Loucy (cell line): ENCODE measurements around the gene OGDHL.

ENCODE experiments used
- H2AFZ ChIP-seq: fragments of 200-600 bp; sonication (generic); 2 replicates; pipeline ENCODE4 v1.6.0; 2016; ENCODE audit warnings: antibody characterized with exemption, mild to moderate bottlenecking, low read length, moderate library complexity
- H3F3A ChIP-seq: fragments of 200-600 bp; 2 replicates; pipeline ENCODE4 v1.6.0; 2016; ENCODE audit warnings: antibody characterized with exemption, low read depth, mild to moderate bottlenecking
- H3K27me3 ChIP-seq: fragments of 200-600 bp; sonication (generic); 2 replicates; pipeline ENCODE4 v1.6.1; 2014; ENCODE audit warnings: low read length, mild to moderate bottlenecking; ENCODE audit not compliant: insufficient read depth, poor library complexity, severe bottlenecking
- H3K36me3 ChIP-seq: fragments of 200-600 bp; sonication (generic); 2 replicates; pipeline ENCODE4 v1.6.1; 2016; ENCODE audit warnings: low read length; ENCODE audit not compliant: insufficient read depth
- H3K4me1 ChIP-seq: fragments of 200-600 bp; sonication (generic); 2 replicates; pipeline ENCODE4 v1.5.1; 2014; ENCODE audit warnings: low read length, mild to moderate bottlenecking; ENCODE audit not compliant: insufficient read depth, poor library complexity, severe bottlenecking
- H3K4me2 ChIP-seq: fragments of 200-600 bp; sonication (generic); 2 replicates; pipeline ENCODE4 v1.6.0; 2014; ENCODE audit warnings: antibody characterized with exemption, low read length, low read depth, mild to moderate bottlenecking; ENCODE audit not compliant: poor library complexity, severe bottlenecking
- H3K4me3 ChIP-seq: fragments of 200-600 bp; sonication (generic); 2 replicates; pipeline ENCODE4 v1.5.1; 2014; ENCODE audit warnings: low read length, mild to moderate bottlenecking, mixed read lengths; ENCODE audit not compliant: poor library complexity, severe bottlenecking
- H3K79me2 ChIP-seq: fragments of 200-600 bp; sonication (generic); 2 replicates; pipeline ENCODE4 v1.6.1; 2014; ENCODE audit warnings: low read length; ENCODE audit not compliant: insufficient read depth
- H3K9ac ChIP-seq: fragments of 200-600 bp; sonication (generic); 2 replicates; pipeline ENCODE4 v1.6.0; 2014; ENCODE audit warnings: mild to moderate bottlenecking, low read depth, low read length, moderate library complexity; ENCODE audit not compliant: poor library complexity, severe bottlenecking
- H3K9me2 ChIP-seq: fragments of 200-600 bp; sonication (generic); replicated peaks from 2 replicates; pipeline ENCODE4 v1.6.1; 2016; ENCODE audit warnings: low read depth, low read length, mixed read lengths
- H3K9me3 ChIP-seq: fragments of 200-600 bp; sonication (generic); 2 replicates; pipeline ENCODE4 v1.6.1; 2014; ENCODE audit warnings: mild to moderate bottlenecking, antibody characterized with exemption, low read length, low read depth; ENCODE audit not compliant: insufficient read depth
- H4K20me1 ChIP-seq: fragments of 200-600 bp; sonication (generic); 2 replicates; pipeline ENCODE4 v1.6.0; 2014; ENCODE audit warnings: antibody characterized with exemption, low read length, mild to moderate bottlenecking; ENCODE audit not compliant: insufficient read depth, poor library complexity, severe bottlenecking
- EZH2phosphoT487 ChIP-seq: fragments of 200-600 bp; IDR thresholded peaks from 2 replicates; pipeline ENCODE4 v1.6.1; 2018; ENCODE audit warnings: antibody characterized with exemption, mild to moderate bottlenecking, moderate library complexity, borderline replicate concordance
- TF ChIP-seq, protein P1 (sequence below): fragments of 200-600 bp; sonication (generic); conservative IDR thresholded peaks from 2 replicates; pipeline ENCODE4 v1.5.1; 2014; ENCODE audit warnings: mild to moderate bottlenecking, antibody characterized with exemption, low read length

OGDHL gene

DNA sequence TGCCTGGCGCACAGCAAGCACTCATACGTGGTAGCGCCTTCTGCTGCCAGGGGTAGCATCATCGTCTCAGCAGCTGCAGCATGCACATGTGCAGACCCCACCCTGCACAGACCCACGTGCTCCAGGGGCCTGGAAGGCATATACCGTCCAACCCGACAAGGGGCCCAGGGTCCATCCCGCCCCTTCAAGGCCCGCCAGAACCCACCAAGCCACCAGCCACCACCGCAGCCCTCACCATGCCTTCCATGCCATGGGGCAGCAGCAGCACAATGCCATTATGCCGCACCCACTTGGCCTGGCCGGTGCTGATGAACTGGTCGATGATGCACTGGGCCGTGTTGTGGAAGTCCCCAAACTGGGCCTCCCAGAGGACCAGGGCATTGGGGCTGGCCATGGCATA lies 22.7 kb downstream of the OGDHL start:
- Histone ChIP-seq H3F3A (no peaks in the 10 kb centered on the region), H3K4me3 (no peak overlapping the region), H3K79me2 (no peaks in the 10 kb centered on the region), H2AFZ (no peak overlapping the region), H4K20me1 (no peaks in the 10 kb centered on the region), H3K27me3 (no peaks in the 10 kb centered on the region), H3K36me3 (no peaks in the 10 kb centered on the region), H3K4me2 (no peak overlapping the region), H3K9me3 (no peaks in the 10 kb centered on the region), H3K4me1 (no peaks in the 10 kb centered on the region), H3K9ac (no peak overlapping the region), H3K9me2 (no peaks in the 10 kb centered on the region)
- no peak for TF ChIP-seq EZH2phosphoT487

DNA sequence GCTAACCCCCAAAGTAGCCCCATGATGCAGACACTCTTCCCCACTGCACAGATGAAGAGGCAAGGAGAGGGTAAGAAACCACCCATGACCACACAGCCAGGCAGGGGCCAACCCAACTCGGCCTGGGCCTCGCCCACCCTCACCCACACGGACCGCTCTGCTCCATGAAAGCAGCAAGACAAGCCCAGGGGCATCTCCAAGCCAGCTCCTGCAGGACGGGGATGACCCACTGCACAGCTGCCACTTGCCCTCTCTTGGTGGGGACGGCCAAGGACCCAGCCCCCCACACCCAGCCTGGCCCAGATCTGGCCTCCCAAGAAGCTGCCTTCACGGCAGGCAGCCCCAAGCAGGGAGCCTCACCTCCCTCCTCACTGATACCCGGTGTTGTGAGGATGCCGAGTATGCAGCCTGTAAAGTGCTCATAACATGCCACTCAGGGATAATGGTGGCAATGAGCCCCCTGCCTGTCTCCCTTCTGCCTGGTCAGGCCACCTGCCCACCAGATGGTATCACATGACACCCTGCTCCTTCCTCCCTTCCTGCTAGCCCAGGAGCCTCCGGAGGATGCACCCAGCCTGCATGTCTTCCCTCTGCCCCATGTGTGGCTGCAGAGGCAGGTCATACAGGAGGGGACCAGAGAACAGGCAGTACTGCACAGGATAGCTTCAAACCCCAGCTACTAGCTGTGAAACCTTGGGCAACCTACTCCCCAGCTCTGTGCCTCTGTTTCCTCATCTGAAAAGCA lies 23.3 kb downstream of the OGDHL start:
- no peaks in the 10 kb centered on the region for H3K36me3 ChIP-seq
- no peak overlapping the region for H3K4me2 ChIP-seq
- no peaks in the 10 kb centered on the region for H3K9me2 ChIP-seq
- TF ChIP-seq EZH2phosphoT487: no peak
- TF ChIP-seq, protein P1, sequence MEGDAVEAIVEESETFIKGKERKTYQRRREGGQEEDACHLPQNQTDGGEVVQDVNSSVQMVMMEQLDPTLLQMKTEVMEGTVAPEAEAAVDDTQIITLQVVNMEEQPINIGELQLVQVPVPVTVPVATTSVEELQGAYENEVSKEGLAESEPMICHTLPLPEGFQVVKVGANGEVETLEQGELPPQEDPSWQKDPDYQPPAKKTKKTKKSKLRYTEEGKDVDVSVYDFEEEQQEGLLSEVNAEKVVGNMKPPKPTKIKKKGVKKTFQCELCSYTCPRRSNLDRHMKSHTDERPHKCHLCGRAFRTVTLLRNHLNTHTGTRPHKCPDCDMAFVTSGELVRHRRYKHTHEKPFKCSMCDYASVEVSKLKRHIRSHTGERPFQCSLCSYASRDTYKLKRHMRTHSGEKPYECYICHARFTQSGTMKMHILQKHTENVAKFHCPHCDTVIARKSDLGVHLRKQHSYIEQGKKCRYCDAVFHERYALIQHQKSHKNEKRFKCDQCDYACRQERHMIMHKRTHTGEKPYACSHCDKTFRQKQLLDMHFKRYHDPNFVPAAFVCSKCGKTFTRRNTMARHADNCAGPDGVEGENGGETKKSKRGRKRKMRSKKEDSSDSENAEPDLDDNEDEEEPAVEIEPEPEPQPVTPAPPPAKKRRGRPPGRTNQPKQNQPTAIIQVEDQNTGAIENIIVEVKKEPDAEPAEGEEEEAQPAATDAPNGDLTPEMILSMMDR: no peak
- H3K27me3 ChIP-seq: no peaks in the 10 kb centered on the region
- no peak overlapping the region for H3K4me3 ChIP-seq
- H3K79me2 ChIP-seq: no peaks in the 10 kb centered on the region
- no peak overlapping the region for H3K9ac ChIP-seq
- no peaks in the 10 kb centered on the region for H3F3A ChIP-seq
- no peaks in the 10 kb centered on the region for H3K9me3 ChIP-seq
- H3K4me1 ChIP-seq: no peaks in the 10 kb centered on the region
- no peak overlapping the region for H2AFZ ChIP-seq
- H4K20me1 ChIP-seq: no peaks in the 10 kb centered on the region

DNA sequence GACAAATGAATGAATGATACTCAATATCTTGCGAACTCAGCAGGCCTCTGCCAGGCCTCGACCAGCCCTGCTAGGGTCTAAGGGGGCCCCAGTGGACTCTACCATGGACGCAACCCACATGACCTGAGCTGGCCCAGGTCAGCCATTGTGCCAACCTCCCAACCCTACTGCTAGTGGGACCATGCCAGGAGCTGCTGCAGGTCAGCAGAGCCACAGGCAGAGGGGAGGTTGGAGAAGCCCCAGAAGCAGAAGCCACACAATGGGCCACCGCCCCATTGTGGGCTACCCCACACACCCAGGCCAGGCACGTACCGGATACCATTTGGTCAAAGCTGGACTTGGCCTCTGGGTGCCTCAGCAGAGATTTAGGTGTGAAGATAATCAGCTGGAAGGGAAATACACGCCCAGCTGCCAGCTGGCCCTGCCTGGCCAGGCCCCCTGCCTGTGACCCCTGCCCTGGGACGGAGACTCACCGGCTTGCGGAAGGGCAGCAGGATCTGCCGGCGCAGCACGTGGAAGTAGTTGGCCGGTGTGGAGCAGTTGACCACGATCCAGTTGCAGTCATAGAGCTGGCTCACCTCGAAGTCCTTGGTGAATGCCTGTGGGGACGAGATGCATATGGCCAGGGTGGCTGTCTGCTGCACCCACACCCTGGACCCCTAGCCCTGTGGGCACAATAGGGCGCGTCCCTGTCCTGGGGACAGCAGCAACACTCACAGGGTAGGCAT lies 24.5 kb downstream of the OGDHL start:
- Histone ChIP-seq H3K9me3 (no peaks in the 10 kb centered on the region), H2AFZ (no peak overlapping the region), H3K36me3 (no peaks in the 10 kb centered on the region), H3K4me1 (no peaks in the 10 kb centered on the region), H3K79me2 (no peaks in the 10 kb centered on the region), H3K9me2 (no peaks in the 10 kb centered on the region), H3K4me3 (no peak overlapping the region), H3K4me2 (no peak overlapping the region), H3K27me3 (no peaks in the 10 kb centered on the region), H3K9ac (no peak overlapping the region), H3F3A (no peaks in the 10 kb centered on the region), H4K20me1 (no peaks in the 10 kb centered on the region)
- TF ChIP-seq, protein P1: no peak
- TF ChIP-seq EZH2phosphoT487: no peak
